ENCODE data around the gene PRKAG1. TPM values are rescaled to one million over a fixed set of nuclear protein-coding genes. Genes with fewer than 3 reads are reported as not detected.

PRKAG1 gene
- total RNA-seq, 1 experiment from 2014 or later, result 41.6 TPM

- ChIA-PET CTCF (interaction anchor here (0.6 to 1.6 kb wide), 3 partner anchors 18 to 184 kb away, joined by 3 to 11 read pairs (median 4); no protein-coding TSS in a partner anchor), POLR2A (interaction anchor here (1.1 kb wide), 1 partner anchor 9 kb away, joined by 3 read pairs; no protein-coding TSS in a partner anchor)
- H3K27me3 Mint-ChIP-seq (ENCODE audit: low read depth), result no peaks in the 10 kb centered on the region
- H3K27ac Mint-ChIP-seq, result no peak overlapping the region
- TF ChIP-seq TEAD1 (CRISPR knock-in tag; IDR thresholded peaks at IDR 0.05) (no peak), ZNF512 (CRISPR knock-in tag; IDR thresholded peaks at IDR 0.05; ENCODE audit: borderline replicate concordance) (no peak), TEAD4 (CRISPR knock-in tag; IDR thresholded peaks at IDR 0.05) (no peak), MLX (CRISPR knock-in tag; IDR thresholded peaks at IDR 0.05) (no peak), ATF2 (CRISPR knock-in tag; IDR thresholded peaks at IDR 0.05; ENCODE audit: borderline replicate concordance, low read depth) (no peak), ZNF416 (CRISPR knock-in tag; IDR thresholded peaks at IDR 0.05) (no peak), MAX (CRISPR knock-in tag; IDR thresholded peaks at IDR 0.05) (no peak), ZMAT4 (CRISPR knock-in tag; IDR thresholded peaks at IDR 0.05) (no peak), CREB1 (CRISPR knock-in tag; IDR thresholded peaks at IDR 0.05) (no peak), FOXJ3 (CRISPR knock-in tag; IDR thresholded peaks at IDR 0.05; ENCODE audit: borderline replicate concordance) (no peak), ZBTB21 (CRISPR knock-in tag; IDR thresholded peaks at IDR 0.05; ENCODE audit: borderline replicate concordance) (no peak), ZNF138 (CRISPR knock-in tag; conservative IDR thresholded peaks at IDR 0.05) (no peak), PRRX2 (CRISPR knock-in tag; IDR thresholded peaks at IDR 0.05) (no peak), ERG (CRISPR knock-in tag; IDR thresholded peaks at IDR 0.05) (no peak), CREM (CRISPR knock-in tag; IDR thresholded peaks at IDR 0.05) (no peak)
- DNase-seq (ENCODE audit: low spot score) (no peak), ATAC-seq (no peak)
- no peaks in the 10 kb centered on the region for H3K4me1 Mint-ChIP-seq
- no peaks in the 10 kb centered on the region for H3K9me3 Mint-ChIP-seq
- H3K36me3 Mint-ChIP-seq, result peaks cover 64% of the 10 kb centered on the region
- H3K4me3 Mint-ChIP-seq, result no peak overlapping the region
Measured at GRCh38 chr12:49037947-49038237, 19.3 kb upstream of the PRKAG1 start.

GRCh38 chr12:49037111-49037946 is 18.8 kb upstream of the PRKAG1 start:
- POLR2A ChIA-PET, result interaction anchor here (1.1 kb wide), 1 partner anchor 9 kb away, joined by 3 read pairs; no protein-coding TSS in a partner anchor
- Mint-ChIP-seq H3K27ac (no peak overlapping the region), H3K4me3 (no peak overlapping the region), H3K36me3 (peaks cover 63% of the 10 kb centered on the region), H3K4me1 (no peaks in the 10 kb centered on the region), H3K9me3 (no peaks in the 10 kb centered on the region), H3K27me3 (ENCODE audit: low read depth) (no peaks in the 10 kb centered on the region)
- ATAC-seq (no peak), DNase-seq (ENCODE audit: low spot score) (no peak)
- CTCF ChIA-PET, result interaction anchor here (0.6 to 2.0 kb wide), 6 partner anchors 8 to 183 kb away, joined by 3 to 11 read pairs (median 5); no protein-coding TSS in a partner anchor
- TF ChIP-seq ZNF232 (CRISPR knock-in tag; IDR thresholded peaks at IDR 0.05) (no peak), ZNF263 (CRISPR knock-in tag; IDR thresholded peaks at IDR 0.05; ENCODE audit: low read depth) (no peak)
